ENCODE results near the gene PGF. TPM values are rescaled to one million over a fixed set of nuclear protein-coding genes. Genes with fewer than 3 reads are reported as not detected.

Gene PGF
- total and polyA plus RNA-seq, 2 experiments from 2014 or later = 25.0 to 31.0 TPM

GRCh38 chr14:74977164-74977900, 21.9 kb upstream of the PGF start:
- DNase-seq (ENCODE audit: low spot score) = no peak
- Histone ChIP-seq H3K27ac (peak overlapping the region; percentile 77), H3K79me2 (no peaks in the 10 kb centered on the region), H3K4me2 (no peak overlapping the region), H3K4me1 (ENCODE audit: insufficient read depth) (peaks cover 54% of the 10 kb centered on the region), H2AFZ (no peak overlapping the region), H3K27me3 (no peaks in the 10 kb centered on the region), H3K36me3 (replicated peaks; ENCODE audit: insufficient read depth, low read depth) (no peaks in the 10 kb centered on the region), H3K9me3 (ENCODE audit: low read depth) (no peaks in the 10 kb centered on the region), H3K9me2 (replicated peaks; ENCODE audit: insufficient read depth) (no peaks in the 10 kb centered on the region), H3K4me3 (no peak overlapping the region), H4K20me1 (ENCODE audit: insufficient read depth, poor library complexity, severe bottlenecking) (no peaks in the 10 kb centered on the region)
- WGBS (ENCODE audit: low lambda C conversion rate, missing lambda C conversion rate) = 57% methylated on average over 9 of the region's 12 CpGs
- TF ChIP-seq EZH2 (IDR thresholded peaks at IDR 0.05; ENCODE audit: borderline replicate concordance) (no peak), EZH2phosphoT487 (IDR thresholded peaks at IDR 0.05; ENCODE audit: low read depth, severe bottlenecking, unreplicated experiment) (no peak)
- TF ChIP-seq, protein P1, sequence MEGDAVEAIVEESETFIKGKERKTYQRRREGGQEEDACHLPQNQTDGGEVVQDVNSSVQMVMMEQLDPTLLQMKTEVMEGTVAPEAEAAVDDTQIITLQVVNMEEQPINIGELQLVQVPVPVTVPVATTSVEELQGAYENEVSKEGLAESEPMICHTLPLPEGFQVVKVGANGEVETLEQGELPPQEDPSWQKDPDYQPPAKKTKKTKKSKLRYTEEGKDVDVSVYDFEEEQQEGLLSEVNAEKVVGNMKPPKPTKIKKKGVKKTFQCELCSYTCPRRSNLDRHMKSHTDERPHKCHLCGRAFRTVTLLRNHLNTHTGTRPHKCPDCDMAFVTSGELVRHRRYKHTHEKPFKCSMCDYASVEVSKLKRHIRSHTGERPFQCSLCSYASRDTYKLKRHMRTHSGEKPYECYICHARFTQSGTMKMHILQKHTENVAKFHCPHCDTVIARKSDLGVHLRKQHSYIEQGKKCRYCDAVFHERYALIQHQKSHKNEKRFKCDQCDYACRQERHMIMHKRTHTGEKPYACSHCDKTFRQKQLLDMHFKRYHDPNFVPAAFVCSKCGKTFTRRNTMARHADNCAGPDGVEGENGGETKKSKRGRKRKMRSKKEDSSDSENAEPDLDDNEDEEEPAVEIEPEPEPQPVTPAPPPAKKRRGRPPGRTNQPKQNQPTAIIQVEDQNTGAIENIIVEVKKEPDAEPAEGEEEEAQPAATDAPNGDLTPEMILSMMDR (IDR thresholded peaks at IDR 0.05; ENCODE audit: poor library complexity) = no peak

GRCh38 chr14:74976264-74977113, 21.1 kb upstream of the PGF start:
- no peak for DNase-seq (ENCODE audit: low spot score)
- WGBS (ENCODE audit: low lambda C conversion rate, missing lambda C conversion rate) = 93% methylated on average over 11 of the region's 11 CpGs
- no peaks in the 10 kb centered on the region for H4K20me1 ChIP-seq (ENCODE audit: insufficient read depth, poor library complexity, severe bottlenecking)
- no peaks in the 10 kb centered on the region for H3K9me2 ChIP-seq (replicated peaks; ENCODE audit: insufficient read depth)
- H2AFZ ChIP-seq = no peak overlapping the region
- no peaks in the 10 kb centered on the region for H3K9me3 ChIP-seq (ENCODE audit: low read depth)
- no peaks in the 10 kb centered on the region for H3K36me3 ChIP-seq (replicated peaks; ENCODE audit: insufficient read depth, low read depth)
- H3K4me1 ChIP-seq (ENCODE audit: insufficient read depth) = peaks cover 54% of the 10 kb centered on the region
- no peak overlapping the region for H3K4me3 ChIP-seq
- no peaks in the 10 kb centered on the region for H3K27me3 ChIP-seq
- no peaks in the 10 kb centered on the region for H3K79me2 ChIP-seq
- TF ChIP-seq EZH2phosphoT487 (IDR thresholded peaks at IDR 0.05; ENCODE audit: low read depth, severe bottlenecking, unreplicated experiment) (no peak), EZH2 (IDR thresholded peaks at IDR 0.05; ENCODE audit: borderline replicate concordance) (no peak)
- TF ChIP-seq, protein P1 (IDR thresholded peaks at IDR 0.05; ENCODE audit: poor library complexity) = no peak
- peak overlapping the region; percentile 77 for H3K27ac ChIP-seq
- no peak overlapping the region for H3K4me2 ChIP-seq

DNA sequence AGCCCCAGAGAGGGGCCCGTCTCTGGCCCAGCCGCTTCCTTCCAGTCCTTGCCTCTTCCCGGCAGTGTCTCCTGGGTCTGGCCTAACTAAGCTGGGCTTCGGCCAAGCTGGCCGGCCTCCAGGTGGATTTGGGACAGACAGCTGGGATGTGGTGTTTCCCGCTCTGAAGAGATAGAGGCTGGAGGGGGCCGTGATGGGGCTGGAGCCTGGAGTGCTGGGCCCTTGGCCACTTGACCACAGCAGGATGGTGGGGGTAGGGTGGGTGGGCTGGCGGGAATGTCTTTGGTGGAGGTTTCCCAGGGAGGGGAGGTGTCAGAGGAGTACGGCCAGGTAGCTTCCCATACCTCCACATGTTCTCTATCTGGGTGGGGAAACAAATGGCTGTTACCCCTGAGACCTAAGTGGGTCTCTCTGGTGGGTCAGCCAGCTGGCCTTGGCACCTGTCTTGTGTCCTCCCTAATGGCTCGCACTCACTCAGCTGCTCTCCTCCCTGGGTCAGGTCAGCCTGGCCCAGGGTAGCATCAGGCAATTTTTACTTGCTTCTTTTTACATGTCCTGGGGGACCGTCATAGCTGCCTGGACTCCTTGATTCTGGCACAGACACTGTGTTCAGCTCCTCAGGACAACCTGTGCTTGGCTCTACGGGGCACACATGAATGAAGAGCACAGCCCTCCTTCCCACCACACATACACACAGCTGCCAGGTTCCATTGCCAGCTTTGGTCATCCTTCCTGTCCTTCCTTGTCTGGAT, 19.8 kb upstream of the PGF start:
- 80% methylated on average over 12 of the region's 12 CpGs for WGBS (ENCODE audit: low lambda C conversion rate, missing lambda C conversion rate)
- no peak for DNase-seq (ENCODE audit: low spot score)
- Histone ChIP-seq H3K27ac (no peak overlapping the region), H3K4me2 (no peak overlapping the region), H3K27me3 (no peaks in the 10 kb centered on the region), H3K9me3 (ENCODE audit: low read depth) (no peaks in the 10 kb centered on the region), H3K9me2 (replicated peaks; ENCODE audit: insufficient read depth) (no peaks in the 10 kb centered on the region), H4K20me1 (ENCODE audit: insufficient read depth, poor library complexity, severe bottlenecking) (no peaks in the 10 kb centered on the region), H3K36me3 (replicated peaks; ENCODE audit: insufficient read depth, low read depth) (no peaks in the 10 kb centered on the region), H3K79me2 (no peaks in the 10 kb centered on the region), H3K4me3 (no peak overlapping the region), H2AFZ (no peak overlapping the region), H3K4me1 (ENCODE audit: insufficient read depth) (peaks cover 42% of the 10 kb centered on the region)
- TF ChIP-seq EZH2phosphoT487 (IDR thresholded peaks at IDR 0.05; ENCODE audit: low read depth, severe bottlenecking, unreplicated experiment) = no peak
- TF ChIP-seq EZH2 (IDR thresholded peaks at IDR 0.05; ENCODE audit: borderline replicate concordance) = no peak
- TF ChIP-seq, protein P1 (IDR thresholded peaks at IDR 0.05; ENCODE audit: poor library complexity) = no peak

Measured in hepatocyte (in vitro differentiated cells).